A549 (cell line): ENCODE measurements around the gene GCHFR. TPM values are rescaled to one million over a fixed set of nuclear protein-coding genes. Genes with fewer than 3 reads are reported as not detected.

Source experiments
- ATAC-seq, 2 experiments: fragments of 200-7000 bp in 1 of 2; fragments of >200 bp in 1 of 2; cut with Nextera tagmentation in 1 of 2; cut with Tn5 transposase in 1 of 2; 3 replicates each; pipeline versions ENCODE4 v1.8.0 to v1.9.1; 2018 to 2020; ENCODE audit warnings: mild to moderate bottlenecking in 1 of 2, moderate library complexity in 1 of 2
- CTCF ChIA-PET: fragments of 300-600 bp; sonication (Branson Sonifier 250); formaldehyde crosslinking; extraction: SDS; loops from one replicate; lab custom pipeline; 2021; ENCODE audit warnings: antibody characterized with exemption, inconsistent platforms; lab: Yijun Ruan, JAX
- POLR2A ChIA-PET: fragments of 350-600 bp; formaldehyde crosslinking; extraction: SDS; loops from one replicate; lab custom pipeline; 2021; ENCODE audit warnings: antibody characterized with exemption, inconsistent platforms; lab: Yijun Ruan, JAX
- DNase-seq, 2 experiments: peaks; one replicate each; pipeline versions ENCODE4 v3.0.0 to v3.0.0-alpha.2; 2011 to 2016; ENCODE audit warnings: low read depth in 1 of 2, low spot score in 1 of 2
- FAIRE-seq: peaks from 2 replicates; lab custom pipeline; 2011; peaks lifted over from hg19 to GRCh38; lab: Jason Lieb, UNC
- H3K27ac ChIP-seq, 2 experiments: fragments of >200 bp; sonication (Bioruptor Twin); formaldehyde crosslinking; 3 replicates each; pipeline ENCODE4 v1.5.1; 2016 to 2017
- H3K4me1 ChIP-seq: fragments of >200 bp; sonication (Bioruptor Twin); formaldehyde crosslinking; 3 replicates; pipeline ENCODE4 v1.6.1; 2016
- H3K4me2 ChIP-seq: fragments of >200 bp; sonication (Bioruptor Twin); formaldehyde crosslinking; 3 replicates; pipeline ENCODE4 v1.6.1; 2016
- H3K4me3 ChIP-seq: fragments of >200 bp; sonication (Bioruptor Twin); formaldehyde crosslinking; 3 replicates; pipeline ENCODE4 v1.5.1; 2016
- H3K9me3 ChIP-seq: fragments of >200 bp; sonication (Bioruptor Twin); formaldehyde crosslinking; 3 replicates; pipeline ENCODE4 v1.6.1; 2016
- BCL3 ChIP-seq: fragments of >200 bp; sonication (Bioruptor Twin); formaldehyde crosslinking; IDR thresholded peaks from 3 replicates; pipeline ENCODE4 v1.6.1; 2016
- BHLHE40 ChIP-seq: IDR thresholded peaks from 2 replicates; pipeline ENCODE4 v1.6.1; 2012; ENCODE audit warnings: low read depth, low read length, inconsistent platforms
- CBX2 ChIP-seq: fragments of 200-600 bp; sonication (generic); IDR thresholded peaks from 2 replicates; pipeline ENCODE4 v1.6.1; 2016; ENCODE audit warnings: low read depth, mild to moderate bottlenecking, borderline replicate concordance
- CHD4 ChIP-seq: fragments of 200-600 bp; sonication (generic); IDR thresholded peaks from 2 replicates; pipeline ENCODE4 v1.6.1; 2016; ENCODE audit warnings: antibody characterized with exemption, mild to moderate bottlenecking, borderline replicate concordance
- E2F6 ChIP-seq: IDR thresholded peaks from 2 replicates; pipeline ENCODE4 v1.6.1; 2012; ENCODE audit warnings: low read depth, borderline replicate concordance
- FOSL2 ChIP-seq, 2 experiments: fragments of 450-650 bp in 1 of 2; fragments of >200 bp in 1 of 2; sonication (Bioruptor Twin) in 1 of 2; formaldehyde crosslinking; IDR thresholded peaks; 2 replicates each; pipeline versions ENCODE4 v1.5.0 to v1.6.1; 2016 to 2020; ENCODE audit warnings: mild to moderate bottlenecking in 1 of 2, moderate library complexity in 1 of 2
- HMGXB4 ChIP-seq: fragments of 250-450 bp; sonication (Bioruptor Pico); IDR thresholded peaks from 2 replicates; pipeline ENCODE4 v1.5.0; 2021; ENCODE audit warnings: mild to moderate bottlenecking, moderate library complexity, borderline replicate concordance
- HOXB5 ChIP-seq: fragments of 250-450 bp; sonication (Bioruptor Pico); IDR thresholded peaks from 2 replicates; pipeline ENCODE4 v1.5.0; 2020; ENCODE audit warnings: mild to moderate bottlenecking, moderate library complexity
- JUN ChIP-seq, 2 experiments: fragments of >200 bp; sonication (Bioruptor Twin); formaldehyde crosslinking; IDR thresholded peaks; 2 replicates in 1 of 2; 3 replicates in 1 of 2; pipeline ENCODE4 v1.6.1; 2016 to 2017
- JUNB ChIP-seq: fragments of >200 bp; sonication (Bioruptor Twin); formaldehyde crosslinking; IDR thresholded peaks from 2 replicates; pipeline ENCODE4 v1.6.1; 2016
- KDM5A ChIP-seq: fragments of 200-600 bp; sonication (generic); IDR thresholded peaks from 2 replicates; pipeline ENCODE4 v1.6.1; 2016; ENCODE audit warnings: antibody characterized with exemption, mild to moderate bottlenecking
- MAX ChIP-seq: IDR thresholded peaks from 2 replicates; pipeline ENCODE4 v1.6.1; 2012
- MAZ ChIP-seq: fragments of 150-350 bp; IDR thresholded peaks from 2 replicates; pipeline ENCODE4 v1.6.1; 2014; ENCODE audit warnings: antibody characterized with exemption, low read depth, low read length, borderline replicate concordance
- MYC ChIP-seq: IDR thresholded peaks from 2 replicates; pipeline ENCODE4 v1.6.1; 2012; ENCODE audit warnings: mild to moderate bottlenecking, inconsistent platforms, low read length, improper control_type of control experiment, borderline replicate concordance
- NPAS2 ChIP-seq: fragments of 250-450 bp; sonication (Bioruptor Pico); IDR thresholded peaks from 2 replicates; pipeline ENCODE4 v1.8.0; 2022; ENCODE audit warnings: mild to moderate bottlenecking, moderate library complexity, borderline replicate concordance
- PHF8 ChIP-seq: fragments of 200-600 bp; sonication (generic); IDR thresholded peaks from 2 replicates; pipeline ENCODE4 v1.6.1; 2016; ENCODE audit warnings: low read depth, mild to moderate bottlenecking, antibody characterized with exemption, moderate library complexity, borderline replicate concordance
- POLR2A ChIP-seq: IDR thresholded peaks from 2 replicates; pipeline ENCODE4 v1.6.1; 2012; ENCODE audit warnings: mild to moderate bottlenecking, low read length
- REST ChIP-seq: fragments of 200-600 bp; sonication (generic); IDR thresholded peaks from 2 replicates; pipeline ENCODE4 v1.6.1; 2016; ENCODE audit warnings: antibody characterized with exemption, mild to moderate bottlenecking, moderate library complexity
- RNF2 ChIP-seq: fragments of 200-600 bp; sonication (generic); IDR thresholded peaks from 2 replicates; pipeline ENCODE4 v1.6.1; 2016; ENCODE audit warnings: low read depth, mild to moderate bottlenecking, antibody characterized with exemption, moderate library complexity, borderline replicate concordance
- SMC3 ChIP-seq: fragments of >200 bp; sonication (Bioruptor Twin); formaldehyde crosslinking; IDR thresholded peaks from 3 replicates; pipeline ENCODE4 v1.6.1; 2018; ENCODE audit warnings: inconsistent platforms
- SREBF2 ChIP-seq: fragments of 450-650 bp; IDR thresholded peaks from 2 replicates; pipeline ENCODE4 v1.6.1; 2014; ENCODE audit warnings: mild to moderate bottlenecking, moderate library complexity
- TFCP2L1 ChIP-seq: fragments of 250-450 bp; sonication (Bioruptor Pico); IDR thresholded peaks from 2 replicates; pipeline ENCODE4 v1.5.0; 2021; ENCODE audit warnings: mild to moderate bottlenecking
- USF2 ChIP-seq: fragments of 450-650 bp; IDR thresholded peaks from 2 replicates; pipeline ENCODE4 v1.6.1; 2014; ENCODE audit warnings: antibody characterized with exemption
- ZSCAN20 ChIP-seq: fragments of 250-450 bp; sonication (Bioruptor Pico); IDR thresholded peaks from 2 replicates; pipeline ENCODE4 v1.8.0; 2022; ENCODE audit warnings: mild to moderate bottlenecking, moderate library complexity
- WGBS: methylation state at CpG from one replicate; pipeline ENCODE4 v1.1.6; 2017; ENCODE audit errors: missing lambda C conversion rate; 5-methylcytosine and 5-hydroxymethylcytosine counted together
- polyA plus RNA-seq, 4 experiments: library from polyadenylated mRNA; depleted of rRNA in 3 of 4; stranded (reverse); fragments of >200 nt; fragmentation: RNase III in 1 of 4; extraction: RNeasy Plus Mini Kit Qiagen cat#74134 plus additional on column Dnase treatment in 1 of 4; gene quantifications; 2 replicates in 3 of 4; 3 replicates in 1 of 4; pipeline ENCODE4 v1.2.3, GENCODE V29; 2011 to 2017

The GCHFR gene
- polyA plus RNA-seq, 2 of the 4 experiments (the other 2 are of a cell fraction): 6.9 to 7.7 TPM

- Histone ChIP-seq H3K27ac (peak within 1 kb of the TSS; percentile 79 to 92), H3K4me2 (peak within 1 kb of the TSS; percentile 80), H3K4me1 (0 out of 3 replicates have a peak, but pooled peaks cover 3% of the 10 kb centered on the region), H3K9me3 (no peaks in the 10 kb centered on the region), H3K4me3 (peak within 1 kb of the TSS; percentile 91)
- peak; percentile 55 to 84 for DNase-seq
- ATAC-seq: peak; percentile 94 to 96
- no peak for FAIRE-seq
- TF ChIP-seq NPAS2 (CRISPR knock-in tag): no peak
- TF ChIP-seq FOSL2 (IDR thresholded peaks at IDR 0.05): no peak
- TF ChIP-seq FOSL2 (CRISPR knock-in tag; IDR thresholded peaks at IDR 0.05): no peak
- TF ChIP-seq CBX2: no peak
- TF ChIP-seq MYC: peak; percentile 45; the same call in 1 of the 2 replicates
- peak in 1 of 2 experiments; percentile 56; a peak in 2 of 5 replicates for TF ChIP-seq JUN (IDR thresholded peaks at IDR 0.05)
- no peak for TF ChIP-seq USF2
- no peak for TF ChIP-seq TFCP2L1 (CRISPR knock-in tag)
- TF ChIP-seq MAZ: 0 out of 2 replicates have a peak, but pooled peaks have one; percentile 17
- TF ChIP-seq RNF2: no peak
- TF ChIP-seq SREBF2: no peak
- no peak for TF ChIP-seq BHLHE40
- TF ChIP-seq SMC3: no peak
- no peak for TF ChIP-seq JUNB
- peak; percentile 76 for TF ChIP-seq E2F6
- TF ChIP-seq KDM5A: peak; percentile 78
- no peak for TF ChIP-seq HMGXB4
- TF ChIP-seq POLR2A: peak; percentile 59
- TF ChIP-seq REST: no peak; the same call in 1 of the 2 replicates
- TF ChIP-seq MAX: peak; percentile 65
- TF ChIP-seq HOXB5 (CRISPR knock-in tag): no peak
- TF ChIP-seq ZSCAN20 (CRISPR knock-in tag): no peak
- no peak for TF ChIP-seq CHD4
- TF ChIP-seq BCL3: peak; percentile 35; the same call in 1 of the 3 replicates
- TF ChIP-seq PHF8: peak; percentile 37; the same call in 1 of the 2 replicates
- ChIA-PET CTCF (interaction anchor here (1.4 kb wide), 1 partner anchor 140 kb away, joined by 4 read pairs; the partner anchor contains the start of gene VPS18), POLR2A (no interaction called here)
- 7% methylated on average over 26 of the region's 66 CpGs for WGBS
These were observed 8.7 kb upstream of the GCHFR start, which contains the start of gene RMDN3 for GRCh38 chr15:40754883-40755811. Gene RMDN3 (minus strand): TSS chr15:40755254. CDS start chr15:40754783, 471 bp downstream.
